ENCODE data around the gene FOXB2.

FOXB2 gene

DNA sequence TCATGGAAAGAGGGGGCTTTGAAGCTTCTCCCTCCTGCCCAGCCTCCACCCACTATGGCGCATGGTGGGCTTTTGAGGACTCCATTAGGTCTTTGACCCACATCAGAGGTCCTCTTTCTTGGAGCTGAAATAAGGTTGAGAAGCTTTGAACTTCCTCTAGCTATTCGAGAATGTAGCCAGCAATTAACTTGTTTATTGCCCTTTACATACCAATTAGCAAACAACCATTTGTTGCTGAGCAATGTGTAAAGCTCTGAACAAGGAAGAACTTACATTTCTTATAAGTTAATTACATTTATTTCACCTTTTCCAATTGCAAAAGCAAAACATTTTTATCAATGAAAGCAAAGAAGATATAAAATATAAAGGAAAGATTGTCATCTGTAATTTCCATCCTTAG is 30.5 kb upstream of the FOXB2 start:
- DNase-seq (ENCODE audit: low read depth), result no peak
- TF ChIP-seq, protein P1, sequence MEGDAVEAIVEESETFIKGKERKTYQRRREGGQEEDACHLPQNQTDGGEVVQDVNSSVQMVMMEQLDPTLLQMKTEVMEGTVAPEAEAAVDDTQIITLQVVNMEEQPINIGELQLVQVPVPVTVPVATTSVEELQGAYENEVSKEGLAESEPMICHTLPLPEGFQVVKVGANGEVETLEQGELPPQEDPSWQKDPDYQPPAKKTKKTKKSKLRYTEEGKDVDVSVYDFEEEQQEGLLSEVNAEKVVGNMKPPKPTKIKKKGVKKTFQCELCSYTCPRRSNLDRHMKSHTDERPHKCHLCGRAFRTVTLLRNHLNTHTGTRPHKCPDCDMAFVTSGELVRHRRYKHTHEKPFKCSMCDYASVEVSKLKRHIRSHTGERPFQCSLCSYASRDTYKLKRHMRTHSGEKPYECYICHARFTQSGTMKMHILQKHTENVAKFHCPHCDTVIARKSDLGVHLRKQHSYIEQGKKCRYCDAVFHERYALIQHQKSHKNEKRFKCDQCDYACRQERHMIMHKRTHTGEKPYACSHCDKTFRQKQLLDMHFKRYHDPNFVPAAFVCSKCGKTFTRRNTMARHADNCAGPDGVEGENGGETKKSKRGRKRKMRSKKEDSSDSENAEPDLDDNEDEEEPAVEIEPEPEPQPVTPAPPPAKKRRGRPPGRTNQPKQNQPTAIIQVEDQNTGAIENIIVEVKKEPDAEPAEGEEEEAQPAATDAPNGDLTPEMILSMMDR (IDR thresholded peaks at IDR 0.05; ENCODE audit: low read depth, low read length, missing control alignments), result no peak
- H3K4me3 ChIP-seq (ENCODE audit: low read depth, low read length), result no peak overlapping the region

DNA sequence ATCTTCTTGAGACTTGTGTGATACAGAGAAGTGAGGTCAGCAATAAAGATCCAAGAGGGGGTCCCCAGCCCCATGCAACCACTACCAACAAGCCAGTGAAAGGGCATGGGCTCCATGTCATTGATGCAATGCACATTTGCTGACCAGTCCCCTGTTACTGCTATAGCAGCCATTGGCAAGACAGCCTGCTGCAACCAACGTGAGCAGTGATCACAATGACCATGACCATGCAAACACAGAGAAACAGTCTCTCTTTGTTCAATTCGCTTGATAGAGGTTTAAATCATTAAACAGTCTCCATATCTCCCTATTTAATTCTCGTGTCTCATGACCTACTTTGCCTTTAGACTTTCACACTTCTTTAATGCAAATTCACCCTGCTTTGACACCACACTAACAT is 30.0 kb upstream of the FOXB2 start:
- TF ChIP-seq, protein P1 (IDR thresholded peaks at IDR 0.05; ENCODE audit: low read depth, low read length, missing control alignments), result no peak
- no peak for DNase-seq (ENCODE audit: low read depth)

DNA sequence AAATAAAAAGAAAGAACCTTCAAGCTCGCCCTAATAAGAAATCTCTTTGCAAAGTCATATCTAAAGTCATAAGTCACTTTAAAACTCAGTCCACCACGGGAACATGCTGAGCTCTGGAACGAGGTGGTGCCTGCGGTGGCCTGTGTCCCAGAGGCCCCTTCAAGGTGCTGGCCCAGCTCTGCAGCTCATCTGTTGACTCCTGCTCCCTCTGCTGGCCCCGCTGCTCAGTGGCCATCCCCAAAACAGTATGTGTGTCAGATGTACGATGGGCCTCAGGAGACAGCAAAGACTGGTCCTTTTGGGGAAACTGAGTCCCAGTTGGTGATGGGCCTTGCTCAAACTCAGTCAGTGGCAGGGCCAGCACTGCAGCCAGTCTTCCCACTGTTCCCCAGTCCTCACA is 22.8 kb upstream of the FOXB2 start:
- H3K4me3 ChIP-seq (ENCODE audit: low read depth, low read length), result no peak overlapping the region
- TF ChIP-seq, protein P1 (IDR thresholded peaks at IDR 0.05; ENCODE audit: low read depth, low read length, missing control alignments), result peak; percentile 53
- no peak for DNase-seq (ENCODE audit: low read depth)

More for the DNA sequence above, 30.0 kb upstream of the FOXB2 start:
- H3K4me3 ChIP-seq (ENCODE audit: low read depth, low read length), result no peak overlapping the region

DNA sequence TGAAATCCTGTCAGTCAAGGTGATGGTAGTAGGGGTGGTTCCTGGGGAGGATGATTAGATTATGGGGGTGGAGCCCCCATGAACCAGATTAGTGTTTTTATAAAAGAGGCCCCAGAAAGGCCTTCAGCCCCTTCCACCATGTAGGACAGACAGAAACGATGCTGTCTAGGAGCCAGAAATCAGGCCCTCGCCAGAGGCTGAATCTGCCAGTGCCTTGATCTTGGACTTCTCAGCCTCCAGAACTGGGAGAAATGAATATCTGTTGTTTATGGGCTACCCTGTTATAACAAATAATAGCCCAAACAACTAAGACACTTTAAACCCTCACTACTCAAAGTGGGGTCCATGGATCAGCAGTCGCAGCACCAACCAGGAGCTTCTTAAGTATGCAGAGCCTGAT is 20.2 kb upstream of the FOXB2 start:
- TF ChIP-seq, protein P1 (IDR thresholded peaks at IDR 0.05; ENCODE audit: low read depth, low read length, missing control alignments), result no peak

DNA sequence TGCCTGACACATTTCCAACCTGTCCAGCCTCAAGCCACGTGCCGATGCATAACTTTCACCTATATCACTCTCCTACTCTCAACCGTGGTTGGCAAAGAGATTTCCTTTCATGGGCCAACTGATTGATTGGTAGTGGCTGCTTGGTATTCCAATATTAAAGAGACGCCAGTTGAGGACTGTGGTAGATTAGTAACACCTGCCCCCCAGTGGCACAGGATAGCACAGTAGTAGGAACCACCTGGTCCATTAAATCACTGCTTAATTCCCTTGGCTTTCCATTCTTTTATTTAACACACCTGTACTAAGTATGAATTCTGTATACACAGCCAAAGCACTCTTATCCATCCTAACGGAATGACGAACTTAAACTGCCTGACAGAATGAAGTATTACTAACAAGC is 19.1 kb upstream of the FOXB2 start:
- TF ChIP-seq, protein P1 (IDR thresholded peaks at IDR 0.05; ENCODE audit: low read depth, low read length, missing control alignments), result no peak
- H3K4me3 ChIP-seq (ENCODE audit: low read depth, low read length), result no peak overlapping the region
- no peak for DNase-seq (ENCODE audit: low read depth)

More for the DNA sequence above, 20.2 kb upstream of the FOXB2 start:
- DNase-seq (ENCODE audit: low read depth), result no peak
- no peak overlapping the region for H3K4me3 ChIP-seq (ENCODE audit: low read depth, low read length)

DNA sequence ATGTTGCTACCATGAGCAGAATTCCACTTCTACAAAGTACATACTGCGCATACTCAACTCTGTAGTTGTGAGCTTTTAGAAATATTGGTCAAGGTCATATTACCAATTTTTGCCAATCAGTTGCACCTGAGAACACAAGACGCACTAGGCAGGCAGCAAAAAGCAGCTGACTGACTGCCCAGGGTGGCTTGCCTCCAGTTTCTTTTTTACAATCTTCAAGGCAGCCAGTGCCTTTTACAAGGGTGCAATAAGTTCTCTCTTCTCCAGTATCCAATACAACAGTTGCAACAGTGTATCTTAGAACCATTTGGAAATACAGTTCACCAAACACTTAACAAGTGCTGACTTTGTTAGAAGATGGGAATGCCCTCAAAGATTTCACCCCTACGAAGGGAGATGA is 16.1 kb upstream of the FOXB2 start:
- H3K4me3 ChIP-seq (ENCODE audit: low read depth, low read length), result no peak overlapping the region
- TF ChIP-seq, protein P1 (IDR thresholded peaks at IDR 0.05; ENCODE audit: low read depth, low read length, missing control alignments), result no peak
- DNase-seq (ENCODE audit: low read depth), result no peak

DNA sequence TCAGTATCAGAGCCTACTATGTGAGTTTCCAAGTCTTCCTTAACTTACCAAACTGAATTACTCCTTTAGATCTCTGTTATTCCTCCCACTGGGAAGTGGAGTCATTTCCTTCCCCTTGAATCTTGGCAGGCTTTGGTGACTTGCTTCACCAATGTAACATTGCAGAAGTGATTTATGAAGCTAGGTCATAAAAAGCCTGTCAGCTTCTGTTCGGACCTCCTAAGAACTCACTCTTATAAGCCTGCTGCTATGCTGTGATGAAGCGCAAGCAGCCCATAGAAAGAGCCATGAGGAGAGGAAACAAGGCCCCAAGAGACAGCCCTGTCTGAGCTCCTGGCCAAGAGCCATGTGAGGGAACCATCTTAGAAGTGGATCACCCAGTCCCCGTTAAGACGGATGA is 14.2 kb upstream of the FOXB2 start:
- no peak for DNase-seq (ENCODE audit: low read depth)
- TF ChIP-seq, protein P1 (IDR thresholded peaks at IDR 0.05; ENCODE audit: low read depth, low read length, missing control alignments), result no peak
- no peak overlapping the region for H3K4me3 ChIP-seq (ENCODE audit: low read depth, low read length)
